Measurements from ENCODE around the gene PLPPR3. TPM values are rescaled to one million over a fixed set of nuclear protein-coding genes. Genes with fewer than 3 reads are reported as not detected.

The PLPPR3 gene
- total and polyA plus RNA-seq, 10 donors, result 0.03 to 0.79 (median 0.42) TPM; not detected in 4

DNA sequence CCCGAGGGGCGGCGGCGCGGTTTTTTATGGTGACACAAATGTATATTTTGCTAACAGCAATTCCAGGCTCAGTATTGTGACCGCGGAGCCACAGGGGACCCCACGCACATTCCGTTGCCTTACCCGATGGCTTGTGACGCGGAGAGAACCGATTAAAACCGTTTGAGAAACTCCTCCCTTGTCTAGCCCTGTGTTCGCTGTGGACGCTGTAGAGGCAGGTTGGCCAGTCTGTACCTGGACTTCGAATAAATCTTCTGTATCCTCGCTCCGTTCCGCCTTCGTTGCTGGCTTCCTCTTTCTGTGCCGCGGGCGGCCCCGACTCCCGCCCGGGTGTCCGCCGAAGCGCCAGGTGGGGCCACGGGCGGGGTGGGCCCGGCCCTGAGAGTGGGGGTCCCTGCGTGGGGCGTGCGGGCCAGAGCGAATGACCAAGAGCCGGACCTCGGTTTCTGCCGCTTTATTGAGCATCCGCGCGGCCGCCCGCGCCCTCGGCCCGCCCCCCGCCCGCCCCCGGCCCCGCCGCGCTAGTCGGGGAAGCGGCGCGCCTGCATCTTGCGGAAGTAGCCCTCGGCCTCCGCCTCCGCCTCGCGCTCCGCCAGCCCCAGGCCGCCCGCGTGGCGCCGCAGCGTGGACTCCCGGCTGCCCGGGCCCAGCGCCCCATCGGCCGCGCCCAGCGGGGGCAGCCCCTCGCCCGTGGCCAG lies 9.6 kb downstream of the PLPPR3 start:
- no peak overlapping the region for H3K27ac ChIP-seq
- peaks cover 0 to 25% (median 3%) of the 10 kb centered on the region in 6 donors for H3K4me1 ChIP-seq
- peaks cover 11 to 85% (median 62%) of the 10 kb centered on the region in 6 donors for H3K36me3 ChIP-seq
- WGBS, 5 donors, result 89 to 95% (median 91%) methylated on average over 53 to 80 of the region's 80 CpGs
- peak; percentile 52 for DNase-seq
- no peak overlapping the region for H3K4me3 ChIP-seq
- intact Hi-C loops (cut with DNase I; ENCODE audit: low total_unique reads), result no loop called here
- no peaks in the 10 kb centered on the region for H3K27me3 ChIP-seq (replicated peaks in 1 of 7)
- H3K9me3 ChIP-seq, result peaks cover 0 to 3% (median 0%) of the 10 kb centered on the region in 8 donors
- peak; percentile 37 to 44 (median 41) for TF ChIP-seq POLR2AphosphoS5 (IDR thresholded peaks at IDR 0.05)
- TF ChIP-seq POLR2A (IDR thresholded peaks at IDR 0.05), result no peak
- TF ChIP-seq CTCF (IDR thresholded peaks at IDR 0.05 in 8 of 11, conservative IDR thresholded peaks at IDR 0.05 in 3 of 11), result no peak

GRCh38 chr19:811506-812048 lies 10.2 kb downstream of the PLPPR3 start:
- intact Hi-C loops (cut with DNase I; ENCODE audit: low total_unique reads), result no loop called here
- Histone ChIP-seq H3K27me3 (replicated peaks in 1 of 7) (no peaks in the 10 kb centered on the region), H3K4me3 (no peak overlapping the region), H3K36me3 (peaks cover 12 to 91% (median 68%) of the 10 kb centered on the region in 6 donors), H3K9me3 (peaks cover 0 to 3% (median 0%) of the 10 kb centered on the region in 8 donors), H3K4me1 (peaks cover 0 to 32% (median 7%) of the 10 kb centered on the region in 6 donors), H3K27ac (no peak overlapping the region)
- WGBS, 5 donors, result 93 to 96% (median 95%) methylated on average over 20 of the region's 20 CpGs
- peak; percentile 33 for DNase-seq
- TF ChIP-seq POLR2AphosphoS5 (IDR thresholded peaks at IDR 0.05) (peak in 1 of 3 donors; percentile 3), CTCF (IDR thresholded peaks at IDR 0.05 in 8 of 11, conservative IDR thresholded peaks at IDR 0.05 in 3 of 11) (no peak)

DNA sequence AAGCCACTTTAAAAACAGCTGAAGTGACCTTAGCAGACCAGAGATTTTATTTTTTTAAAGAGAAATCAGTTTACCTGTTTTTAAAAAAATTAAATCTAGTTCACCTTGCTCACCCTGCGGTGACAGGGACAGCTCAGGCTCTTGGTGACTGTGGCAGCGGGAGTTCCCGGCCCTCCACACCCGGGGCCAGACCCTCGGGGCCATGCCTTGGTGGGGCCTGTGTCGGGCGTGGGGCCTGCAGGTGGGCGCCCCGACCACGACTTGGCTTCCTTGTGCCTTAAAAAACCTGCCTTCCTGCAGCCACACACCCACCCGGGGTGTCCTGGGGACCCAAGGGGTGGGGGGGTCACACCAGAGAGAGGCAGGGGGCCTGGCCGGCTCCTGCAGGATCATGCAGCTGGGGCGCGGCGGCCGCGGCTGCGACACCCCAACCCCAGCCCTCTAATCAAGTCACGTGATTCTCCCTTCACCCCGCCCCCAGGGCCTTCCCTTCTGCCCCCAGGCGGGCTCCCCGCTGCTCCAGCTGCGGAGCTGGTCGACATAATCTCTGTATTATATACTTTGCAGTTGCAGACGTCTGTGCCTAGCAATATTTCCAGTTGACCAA lies 10.8 kb downstream of the PLPPR3 start:
- Histone ChIP-seq H3K36me3 (peaks cover 16 to 97% (median 74%) of the 10 kb centered on the region in 6 donors), H3K27me3 (replicated peaks in 1 of 7) (no peaks in the 10 kb centered on the region), H3K4me3 (no peak overlapping the region), H3K4me1 (peaks cover 0 to 38% (median 11%) of the 10 kb centered on the region in 6 donors), H3K9me3 (peaks cover 0 to 3% (median 0%) of the 10 kb centered on the region in 8 donors), H3K27ac (no peak overlapping the region)
- 84 to 89% (median 87%) methylated on average over 25 of the region's 25 CpGs for WGBS, 5 donors
- peak; percentile 67 for DNase-seq
- intact Hi-C loops (cut with DNase I; ENCODE audit: low total_unique reads), result no loop called here
- TF ChIP-seq POLR2A (IDR thresholded peaks at IDR 0.05) (no peak), POLR2AphosphoS5 (IDR thresholded peaks at IDR 0.05) (peak in 1 of 3 donors; percentile 61)

DNA sequence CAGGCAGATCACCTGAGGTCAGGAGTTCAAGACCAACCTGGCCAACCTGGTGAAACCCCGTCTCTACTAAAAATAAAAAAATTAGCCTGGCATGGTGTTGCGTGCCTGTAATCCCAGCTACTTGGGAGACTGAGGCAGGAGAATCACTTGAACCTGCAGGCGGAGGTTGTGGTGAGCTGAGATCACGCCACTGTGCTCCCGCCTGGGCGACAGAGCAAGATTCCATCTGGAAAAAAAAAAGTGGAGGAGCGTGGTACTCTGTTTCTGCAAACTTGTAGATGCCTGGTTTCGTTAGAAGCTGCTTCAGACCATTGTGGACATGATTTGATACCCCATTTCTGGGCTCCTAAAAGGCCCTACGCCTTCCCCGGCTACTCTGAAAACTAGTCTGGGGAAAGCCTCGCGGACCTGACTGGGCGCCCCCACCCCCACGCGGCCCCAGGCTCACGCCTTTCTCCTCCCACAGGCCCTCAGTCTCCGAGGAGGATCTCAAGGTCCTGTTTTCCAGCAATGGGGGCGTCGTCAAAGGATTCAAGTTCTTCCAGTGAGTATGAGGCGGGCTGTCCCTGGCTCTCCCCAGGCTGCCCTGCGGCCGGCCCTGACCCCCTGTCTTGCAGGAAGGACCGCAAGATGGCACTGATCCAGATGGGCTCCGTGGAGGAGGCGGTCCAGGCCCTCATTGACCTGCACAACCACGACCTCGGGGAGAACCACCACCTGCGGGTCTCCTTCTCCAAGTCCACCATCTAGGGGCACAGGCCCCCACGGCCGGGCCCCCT lies 11.5 kb downstream of the PLPPR3 start:
- TF ChIP-seq CTCF (IDR thresholded peaks at IDR 0.05 in 8 of 11, conservative IDR thresholded peaks at IDR 0.05 in 3 of 11) (no peak), POLR2AphosphoS5 (IDR thresholded peaks at IDR 0.05) (no peak), POLR2A (IDR thresholded peaks at IDR 0.05) (no peak)
- H3K4me3 ChIP-seq, result no peak overlapping the region
- 78 to 88% (median 83%) methylated on average over 26 to 30 of the region's 30 CpGs for WGBS, 5 donors
- H3K9me3 ChIP-seq, result peaks cover 0 to 3% (median 0%) of the 10 kb centered on the region in 8 donors
- H3K36me3 ChIP-seq, result peaks cover 16 to 99% (median 81%) of the 10 kb centered on the region in 6 donors
- intact Hi-C loops (cut with DNase I; ENCODE audit: low total_unique reads), result no loop called here
- no peaks in the 10 kb centered on the region for H3K27me3 ChIP-seq (replicated peaks in 1 of 7)
- H3K27ac ChIP-seq, result no peak overlapping the region
- H3K4me1 ChIP-seq, result peaks cover 0 to 45% (median 12%) of the 10 kb centered on the region in 6 donors
- no peak for DNase-seq
